Activated T-helper 2 cell treated with anti-CD3 and anti-CD28 coated beads, Interferon-gamma antibody, Interleukin-2, Interleukin-4, amounts not matched to agents 10 μg/mL and 5 μg/mL and 100 μg/mL, durations not matched to agents 14 hours and 24 hours and 36 hours (primary cell): Measurements from ENCODE around the gene CA5A. TPM values are rescaled to one million over a fixed set of nuclear protein-coding genes. Genes with fewer than 3 reads are reported as not detected.
"Not testable (repeated sequence)": the region's sequence is repeated elsewhere in the genome, so short reads cannot be mapped to it uniquely, and the experiment has no call there.

Experiments
- DNase-seq: peaks from one replicate; pipeline ENCODE4 v3.0.0; 2021; ENCODE audit warnings: low spot score
- H3K27ac Mint-ChIP-seq: one replicate; pipeline ENCODE4 v1.8.0; 2021; ENCODE audit warnings: mixed read lengths
- H3K27me3 Mint-ChIP-seq: one replicate; pipeline ENCODE4 v1.8.0; 2021; ENCODE audit warnings: low read depth, mixed read lengths
- H3K36me3 Mint-ChIP-seq: one replicate; pipeline ENCODE4 v1.8.0; 2021; ENCODE audit warnings: low read depth, mixed read lengths
- H3K4me1 Mint-ChIP-seq: one replicate; pipeline ENCODE4 v1.8.0; 2021; ENCODE audit warnings: low read depth, mixed read lengths
- H3K4me3 Mint-ChIP-seq: one replicate; pipeline ENCODE4 v1.8.0; 2021; ENCODE audit warnings: low read depth, mild to moderate bottlenecking, moderate library complexity, mixed read lengths
- H3K9me3 Mint-ChIP-seq: one replicate; pipeline ENCODE4 v1.8.0; 2021; ENCODE audit warnings: mixed read lengths
- intact Hi-C: fragments of 100-400 bp; cut with micrococcal nuclease; formaldehyde crosslinking; loops from one replicate; pipeline ENCODE4 v1.15.1; 2023
- total RNA-seq: library from RNA; stranded (reverse); gene quantifications from 2 replicates; pipeline ENCODE4 v1.2.3, GENCODE V29; 2022

Gene CA5A
- total RNA-seq, 1 donor from 2014 or later = not detected

GRCh38 chr16:87887931-87888330 lies 48.4 kb downstream of the CA5A start:
- H3K27me3 Mint-ChIP-seq, H3K4me1 Mint-ChIP-seq, DNase-seq, H3K9me3 Mint-ChIP-seq, H3K36me3 Mint-ChIP-seq, H3K4me3 Mint-ChIP-seq, intact Hi-C loops: not testable (repeated sequence)
- H3K27ac Mint-ChIP-seq = peak overlapping the region; percentile 21

- H3K36me3 Mint-ChIP-seq, H3K4me3 Mint-ChIP-seq, H3K27me3 Mint-ChIP-seq: not testable (repeated sequence)
Measured at GRCh38 chr16:87885371-87885967, 50.9 kb downstream of the CA5A start.

GRCh38 chr16:87882436-87883019 lies 53.8 kb downstream of the CA5A start:
- no peak for DNase-seq
- intact Hi-C loops = no loop called here
- Mint-ChIP-seq H3K4me1 (peaks cover 30% of the 10 kb centered on the region), H3K27me3 (no peaks in the 10 kb centered on the region), H3K27ac (no peak overlapping the region), H3K9me3 (peaks cover 4% of the 10 kb centered on the region), H3K4me3 (no peak overlapping the region), H3K36me3 (no peaks in the 10 kb centered on the region)

More at GRCh38 chr16:87885371-87885967, 50.9 kb downstream of the CA5A start:
- H3K27ac Mint-ChIP-seq, intact Hi-C loops, H3K9me3 Mint-ChIP-seq, DNase-seq: not testable (repeated sequence)
- peaks cover 17% of the 10 kb centered on the region for H3K4me1 Mint-ChIP-seq

- no peak for DNase-seq
- intact Hi-C loops = no loop called here
Measured at GRCh38 chr16:87881324-87882200, 54.8 kb downstream of the CA5A start.

GRCh38 chr16:87880117-87880696 lies 56.1 kb downstream of the CA5A start:
- Mint-ChIP-seq H3K36me3 (no peaks in the 10 kb centered on the region), H3K27ac (no peak overlapping the region), H3K9me3 (peaks cover 4% of the 10 kb centered on the region), H3K27me3 (no peaks in the 10 kb centered on the region), H3K4me3 (no peak overlapping the region), H3K4me1 (peaks cover 41% of the 10 kb centered on the region)
- no peak for DNase-seq
- intact Hi-C loops = no loop called here

More at GRCh38 chr16:87881324-87882200, 54.8 kb downstream of the CA5A start:
- H3K9me3 Mint-ChIP-seq = peaks cover 4% of the 10 kb centered on the region
- no peak overlapping the region for H3K4me3 Mint-ChIP-seq
- H3K4me1 Mint-ChIP-seq = peaks cover 34% of the 10 kb centered on the region
- H3K36me3 Mint-ChIP-seq = no peaks in the 10 kb centered on the region
- H3K27ac Mint-ChIP-seq = no peak overlapping the region
- H3K27me3 Mint-ChIP-seq = no peaks in the 10 kb centered on the region

- H3K4me1 Mint-ChIP-seq = peaks cover 48% of the 10 kb centered on the region
- H3K9me3 Mint-ChIP-seq, H3K27me3 Mint-ChIP-seq, H3K36me3 Mint-ChIP-seq, H3K4me3 Mint-ChIP-seq, DNase-seq: not testable (repeated sequence)
- intact Hi-C loops = loop anchor here (5.0 to 10.0 kb wide), 3 partner anchors 78 to 575 kb away; partner anchors contain the start of genes FBXO31 and ZFPM1
- peak overlapping the region; percentile 17 for H3K27ac Mint-ChIP-seq
Measured at GRCh38 chr16:87879411-87880013, 56.8 kb downstream of the CA5A start.

GRCh38 chr16:87878704-87879103 lies 57.6 kb downstream of the CA5A start:
- no peak overlapping the region for H3K27ac Mint-ChIP-seq
- peaks cover 4% of the 10 kb centered on the region for H3K9me3 Mint-ChIP-seq
- no peaks in the 10 kb centered on the region for H3K36me3 Mint-ChIP-seq
- no peak for DNase-seq
- peaks cover 50% of the 10 kb centered on the region for H3K4me1 Mint-ChIP-seq
- no peak overlapping the region for H3K4me3 Mint-ChIP-seq
- no peaks in the 10 kb centered on the region for H3K27me3 Mint-ChIP-seq
- intact Hi-C loops = loop anchor here (1.0 to 10.0 kb wide), 4 partner anchors 31 to 576 kb away; partner anchors contain the start of genes FBXO31 and ZFPM1

- peak overlapping the region; percentile 75 for H3K27ac Mint-ChIP-seq
- no peaks in the 10 kb centered on the region for H3K27me3 Mint-ChIP-seq
Measured at GRCh38 chr16:87877942-87878507, 58.3 kb downstream of the CA5A start.

GRCh38 chr16:87874639-87875427 lies 61.5 kb downstream of the CA5A start:
- H3K4me1 Mint-ChIP-seq = peaks cover 67% of the 10 kb centered on the region
- DNase-seq = peak; percentile 73
- no peaks in the 10 kb centered on the region for H3K27me3 Mint-ChIP-seq
- peaks cover 4% of the 10 kb centered on the region for H3K9me3 Mint-ChIP-seq
- no peaks in the 10 kb centered on the region for H3K36me3 Mint-ChIP-seq
- peak overlapping the region; percentile 95 for H3K27ac Mint-ChIP-seq
- H3K4me3 Mint-ChIP-seq = peak overlapping the region; percentile 53
- intact Hi-C loops = loop anchor here (5.0 to 10.0 kb wide), 3 partner anchors 82 to 580 kb away; partner anchors contain the start of genes FBXO31 and ZFPM1

More at GRCh38 chr16:87877942-87878507, 58.3 kb downstream of the CA5A start:
- intact Hi-C loops = loop anchor here (1.0 to 10.0 kb wide), 4 partner anchors 31 to 577 kb away; partner anchors contain the start of genes FBXO31 and ZFPM1
- Mint-ChIP-seq H3K4me3 (no peak overlapping the region), H3K9me3 (peaks cover 4% of the 10 kb centered on the region), H3K4me1 (peaks cover 52% of the 10 kb centered on the region), H3K36me3 (no peaks in the 10 kb centered on the region)
- DNase-seq = peak; percentile 32

- peaks cover 48% of the 10 kb centered on the region for H3K4me1 Mint-ChIP-seq
- peak overlapping the region; percentile 31 for H3K4me3 Mint-ChIP-seq
- intact Hi-C loops = loop anchor here (1.0 to 10.0 kb wide), 7 partner anchors 20 to 584 kb away; partner anchors contain the start of genes FBXO31 and ZFPM1
- H3K9me3 Mint-ChIP-seq, H3K27me3 Mint-ChIP-seq, DNase-seq: not testable (repeated sequence)
- peaks cover 30% of the 10 kb centered on the region for H3K36me3 Mint-ChIP-seq
- peak overlapping the region; percentile 93 for H3K27ac Mint-ChIP-seq
Measured at GRCh38 chr16:87870418-87871291, 65.7 kb downstream of the CA5A start.
